Spleen (tissue), 7 donors: ENCODE results near the gene HERC3.

ENCODE experiments used
- CTCF ChIP-seq, 11 experiments: fragments of 200-600 bp in 7 of 11; fragments of 450-650 bp in 4 of 11; sonication (generic) in 4 of 11; IDR thresholded peaks in 8 of 11; conservative IDR thresholded peaks in 3 of 11; 1 replicate in 7 of 11; 2 replicates in 4 of 11; pipeline versions ENCODE4 v1.4.0 to v1.8.0; 2016 to 2021; ENCODE audit warnings: antibody characterized with exemption in 11 of 11, inconsistent platforms in 4 of 11, mild to moderate bottlenecking in 1 of 11
- POLR2A ChIP-seq, 3 donors: fragments of 450-650 bp; IDR thresholded peaks; one replicate each; pipeline ENCODE4 v1.5.1; 2017; ENCODE audit warnings: antibody characterized with exemption in 3 of 3, mild to moderate bottlenecking in 1 of 3
- donor health status: DM: no; HTN: no; CAD: no; lungs with moderate emphysema.
- donor health status: DM: no; HTN: no; CAD: no.
- donor health status: DM: no; HTN: no; CAD: no.

GRCh38 chr4:88646528-88647280, 54.4 kb downstream of the HERC3 start:
- TF ChIP-seq CTCF (IDR thresholded peaks at IDR 0.05 in 8 of 11, conservative IDR thresholded peaks at IDR 0.05 in 3 of 11): no peak
- TF ChIP-seq POLR2A (IDR thresholded peaks at IDR 0.05): no peak
